Endothelial cell (in vitro differentiated cells): Measurements from ENCODE around the gene ZSCAN5A. TPM values are rescaled to one million over a fixed set of nuclear protein-coding genes. Genes with fewer than 3 reads are reported as not detected.

Experiments used
- DNase-seq: peaks from one replicate; pipeline ENCODE4 v3.0.0; 2021; ENCODE audit warnings: low spot score
- H3K27ac Mint-ChIP-seq: one replicate; pipeline ENCODE4 v1.8.0; 2021; ENCODE audit warnings: mixed read lengths, inconsistent platforms; ENCODE audit not compliant: unreplicated experiment
- H3K27me3 Mint-ChIP-seq: one replicate; pipeline ENCODE4 v1.8.0; 2021; ENCODE audit warnings: mild to moderate bottlenecking, moderate library complexity, mixed read lengths, inconsistent platforms; ENCODE audit not compliant: unreplicated experiment
- H3K36me3 Mint-ChIP-seq: one replicate; pipeline ENCODE4 v1.8.0; 2021; ENCODE audit warnings: mild to moderate bottlenecking, low read depth, mixed read lengths, inconsistent platforms; ENCODE audit not compliant: unreplicated experiment
- H3K4me1 Mint-ChIP-seq: one replicate; pipeline ENCODE4 v1.8.0; 2021; ENCODE audit warnings: mild to moderate bottlenecking, mixed read lengths, inconsistent platforms; ENCODE audit not compliant: unreplicated experiment
- H3K4me3 Mint-ChIP-seq: one replicate; pipeline ENCODE4 v1.8.0; 2021; ENCODE audit warnings: mild to moderate bottlenecking, mixed read lengths, inconsistent platforms; ENCODE audit not compliant: unreplicated experiment
- H3K9me3 Mint-ChIP-seq: one replicate; pipeline ENCODE4 v1.8.0; 2021; ENCODE audit warnings: mixed read lengths, inconsistent platforms; ENCODE audit not compliant: unreplicated experiment
- CTCF ChIP-seq: fragments of 200-600 bp; sonication (generic); IDR thresholded peaks from one replicate; pipeline ENCODE4 v1.5.0; 2021; ENCODE audit warnings: antibody characterized with exemption; ENCODE audit not compliant: unreplicated experiment
- total RNA-seq: library from RNA; stranded (reverse); fragmentation: NEBNext Ultra II Directional; extraction: Animal tissue kit (Norgen Biotek cat#: 25700); gene quantifications from one replicate; pipeline ENCODE4 v1.2.1, GENCODE V29; 2021; ENCODE audit not compliant: unreplicated experiment

The ZSCAN5A gene
- total RNA-seq, 1 donor from 2014 or later, result 10.4 TPM

DNA sequence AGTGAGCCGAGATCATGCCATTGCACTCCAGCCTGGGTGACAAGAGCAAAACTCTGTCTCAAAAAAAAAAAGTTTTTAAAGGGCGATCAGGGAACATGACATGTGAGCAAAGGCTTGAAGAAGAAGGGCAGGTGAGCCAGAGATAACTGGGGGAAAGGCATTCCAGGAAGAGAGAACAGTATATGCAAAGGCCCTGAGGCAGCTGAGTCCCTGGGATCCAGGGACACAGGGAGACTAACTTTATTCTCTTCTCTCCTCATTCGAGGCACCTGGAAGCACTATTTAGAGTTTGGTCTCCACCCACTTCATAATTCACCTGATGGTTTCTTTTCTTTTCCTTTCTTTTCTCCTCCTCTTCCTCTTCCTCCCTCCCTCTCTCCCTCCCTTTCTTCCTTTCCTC lies 17.6 kb downstream of the ZSCAN5A start:
- no peaks in the 10 kb centered on the region for H3K9me3 Mint-ChIP-seq
- H3K36me3 Mint-ChIP-seq, result peaks cover 35% of the 10 kb centered on the region
- H3K4me3 Mint-ChIP-seq, result no peak overlapping the region

GRCh38 chr19:56295531-56296455 lies 18.8 kb downstream of the ZSCAN5A start:
- no peak overlapping the region for H3K27ac Mint-ChIP-seq
- H3K9me3 Mint-ChIP-seq, result no peaks in the 10 kb centered on the region
- H3K4me1 Mint-ChIP-seq, result peaks cover 3% of the 10 kb centered on the region
- DNase-seq, result no peak
- H3K4me3 Mint-ChIP-seq, result no peak overlapping the region
- peaks cover 3% of the 10 kb centered on the region for H3K27me3 Mint-ChIP-seq
- TF ChIP-seq CTCF, result no peak
- H3K36me3 Mint-ChIP-seq, result peaks cover 30% of the 10 kb centered on the region

More for the DNA sequence above, 17.6 kb downstream of the ZSCAN5A start:
- H3K27me3 Mint-ChIP-seq, result peaks cover 3% of the 10 kb centered on the region
- TF ChIP-seq CTCF, result no peak
- no peak overlapping the region for H3K27ac Mint-ChIP-seq
- no peak for DNase-seq
- H3K4me1 Mint-ChIP-seq, result peaks cover 2% of the 10 kb centered on the region

DNA sequence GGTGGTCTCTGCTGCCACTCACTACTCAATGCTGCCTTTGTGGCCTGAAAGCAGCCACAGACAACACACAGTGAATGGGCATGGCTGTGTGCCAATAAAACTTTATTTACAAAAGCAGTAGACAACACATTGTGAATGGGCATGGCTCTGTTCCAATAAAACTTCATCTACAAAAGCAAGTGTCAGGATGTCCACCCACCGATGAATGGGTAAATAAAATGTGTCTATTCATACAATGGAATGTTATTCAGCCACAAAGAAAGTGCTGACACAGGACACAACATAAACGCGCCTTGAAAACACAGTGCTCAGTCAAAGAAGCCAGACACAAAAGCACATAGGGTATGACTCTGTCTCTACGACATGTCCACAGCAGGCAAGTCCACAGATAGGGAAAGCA lies 20.1 kb downstream of the ZSCAN5A start:
- Mint-ChIP-seq H3K36me3 (peaks cover 28% of the 10 kb centered on the region), H3K4me3 (no peak overlapping the region), H3K9me3 (no peaks in the 10 kb centered on the region), H3K4me1 (peaks cover 3% of the 10 kb centered on the region), H3K27ac (no peak overlapping the region), H3K27me3 (peaks cover 3% of the 10 kb centered on the region)
- TF ChIP-seq CTCF, result no peak
- DNase-seq, result no peak

DNA sequence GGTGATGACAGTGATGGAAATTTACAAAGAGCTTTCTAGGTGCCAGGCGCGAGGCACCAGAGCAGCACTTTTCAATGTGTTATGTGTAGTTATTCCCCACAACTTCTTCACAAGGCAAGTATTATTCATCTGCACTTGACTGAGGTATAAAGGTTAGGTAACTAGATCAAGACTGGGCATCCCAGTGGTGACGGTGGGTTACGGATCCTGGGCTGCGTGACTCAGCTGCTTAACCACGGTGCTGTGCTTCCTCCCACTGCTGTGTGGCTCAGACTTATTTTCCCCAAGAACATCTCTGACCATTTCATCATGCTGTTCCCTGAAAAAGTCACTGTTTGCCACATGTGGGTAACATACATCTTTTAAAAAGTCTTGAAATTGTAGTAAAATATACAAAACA lies 22.8 kb downstream of the ZSCAN5A start:
- peak overlapping the region; percentile 63 for H3K4me3 Mint-ChIP-seq
- H3K4me1 Mint-ChIP-seq, result peaks cover 3% of the 10 kb centered on the region
- H3K27ac Mint-ChIP-seq, result no peak overlapping the region
- H3K27me3 Mint-ChIP-seq, result peaks cover 7% of the 10 kb centered on the region
- H3K36me3 Mint-ChIP-seq, result peaks cover 29% of the 10 kb centered on the region
- no peak for DNase-seq
- no peak for TF ChIP-seq CTCF
- H3K9me3 Mint-ChIP-seq, result no peaks in the 10 kb centered on the region

DNA sequence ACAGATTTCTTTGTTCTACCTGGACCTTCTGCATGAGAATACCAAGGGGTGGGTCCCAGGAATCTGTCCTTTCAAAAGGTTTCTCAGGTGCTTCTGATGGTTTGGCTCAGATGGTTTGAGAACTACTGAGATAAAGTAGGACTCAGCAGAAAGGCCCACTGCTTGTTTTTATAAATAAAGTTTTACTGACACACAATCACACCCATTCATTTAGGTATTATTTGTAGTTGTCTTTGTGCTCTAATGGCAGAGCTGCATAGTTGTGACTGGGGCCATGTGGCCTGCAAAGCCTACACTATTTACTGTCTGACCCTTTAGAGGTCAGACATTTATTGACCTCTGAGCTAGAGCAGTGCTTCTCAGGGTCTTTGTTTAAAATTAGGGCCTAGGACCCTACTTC lies 24.5 kb downstream of the ZSCAN5A start:
- DNase-seq, result no peak
- Mint-ChIP-seq H3K4me1 (peaks cover 3% of the 10 kb centered on the region), H3K36me3 (peaks cover 21% of the 10 kb centered on the region)

More for the DNA sequence above, 24.5 kb downstream of the ZSCAN5A start:
- Mint-ChIP-seq H3K4me3 (no peak overlapping the region), H3K27me3 (peaks cover 7% of the 10 kb centered on the region), H3K27ac (no peak overlapping the region), H3K9me3 (no peaks in the 10 kb centered on the region)
- no peak for TF ChIP-seq CTCF
